Fibroblast of lung (primary cell): Measurements from ENCODE around the gene SPRED2. TPM values are rescaled to one million over a fixed set of nuclear protein-coding genes. Genes with fewer than 3 reads are reported as not detected.

Source experiments
- DNase-seq, 2 donors: peaks; one replicate each; pipeline versions ENCODE4 v3.0.0 to v3.0.0-alpha.2; 2010; ENCODE audit warnings: low read depth in 2 of 2
- H2AFZ ChIP-seq: 2 replicates; pipeline ENCODE4 v1.5.1; 2012; ENCODE audit warnings: low read length, control low read depth, inconsistent platforms
- H3K27ac ChIP-seq: 2 replicates; pipeline ENCODE4 v1.5.1; 2011; ENCODE audit warnings: low read length, control low read depth; ENCODE audit not compliant: insufficient read depth
- H3K27me3 ChIP-seq: 2 replicates; pipeline ENCODE4 v1.5.1; 2011; ENCODE audit warnings: mild to moderate bottlenecking, low read length; ENCODE audit not compliant: control insufficient read depth, insufficient read depth
- H3K36me3 ChIP-seq: 2 replicates; pipeline ENCODE4 v1.5.1; 2011; ENCODE audit warnings: low read length; ENCODE audit not compliant: control insufficient read depth, insufficient read depth
- H3K4me1 ChIP-seq: 2 replicates; pipeline ENCODE4 v1.5.1; 2011; ENCODE audit warnings: low read length; ENCODE audit not compliant: control insufficient read depth, insufficient read depth; ENCODE audit errors: extremely low read depth
- H3K4me2 ChIP-seq: 2 replicates; pipeline ENCODE4 v1.5.1; 2011; ENCODE audit warnings: low read length, control low read depth; ENCODE audit not compliant: insufficient read depth; ENCODE audit errors: extremely low read depth
- H3K4me3 ChIP-seq, 4 experiments: fragments of 200-600 bp in 1 of 4; sonication (generic) in 1 of 4; replicated peaks in 1 of 4; 2 replicates each; pipeline ENCODE4 v1.5.1; 2011 to 2016; ENCODE audit warnings: low read length in 4 of 4, low read depth in 3 of 4, mild to moderate bottlenecking in 3 of 4, control low read depth in 2 of 4, inconsistent platforms in 1 of 4, mixed read lengths in 1 of 4; ENCODE audit not compliant: insufficient read depth in 1 of 4; ENCODE audit errors: control extremely low read depth in 1 of 4
- H3K79me2 ChIP-seq: 2 replicates; pipeline ENCODE4 v1.5.1; 2012; ENCODE audit warnings: mild to moderate bottlenecking, low read length, inconsistent platforms; ENCODE audit not compliant: control insufficient read depth, insufficient read depth
- H3K9ac ChIP-seq: 2 replicates; pipeline ENCODE4 v1.5.1; 2011; ENCODE audit warnings: mild to moderate bottlenecking, low read length, control low read depth; ENCODE audit not compliant: insufficient read depth
- H3K9me3 ChIP-seq: 2 replicates; pipeline ENCODE4 v1.5.1; 2012; ENCODE audit warnings: low read depth, low read length; ENCODE audit not compliant: control insufficient read depth, insufficient read depth
- H4K20me1 ChIP-seq: 2 replicates; pipeline ENCODE4 v1.5.1; 2011; ENCODE audit warnings: low read length; ENCODE audit not compliant: control insufficient read depth, insufficient read depth; ENCODE audit errors: extremely low read depth
- CTCF ChIP-seq, 2 donors: IDR thresholded peaks in 1 of 2; conservative IDR thresholded peaks in 1 of 2; 1 replicate in 1 of 2; 2 replicates in 1 of 2; pipeline ENCODE4 v1.5.1; 2011 to 2012; ENCODE audit warnings: low read length in 2 of 2, control low read depth in 1 of 2, inconsistent platforms in 1 of 2, low read depth in 1 of 2, mild to moderate bottlenecking in 1 of 2
- EZH2 ChIP-seq: IDR thresholded peaks from 2 replicates; pipeline ENCODE4 v1.5.1; 2012; ENCODE audit warnings: low read length, control low read depth, mild to moderate bottlenecking; ENCODE audit errors: missing control alignments
- polyA plus RNA-seq, 2 donors: library from polyadenylated mRNA; depleted of rRNA in 1 of 2; stranded (reverse) in 1 of 2; unstranded in 1 of 2; fragments of >200 nt; gene quantifications; 2 replicates each; pipeline ENCODE4 v1.2.1, GENCODE V29; 2011 to 2012; ENCODE audit warnings: missing spikeins in 1 of 2
- total RNA-seq: library from RNA; depleted of rRNA; stranded (reverse); fragments of >200 nt; gene quantifications from 2 replicates; pipeline ENCODE4 v1.2.1, GENCODE V29; 2014

The SPRED2 gene
- total and polyA plus RNA-seq, 2 donors (not counting 1 experiment from before 2014, with no cell fraction given) = 9.4 to 26.1 TPM

DNA sequence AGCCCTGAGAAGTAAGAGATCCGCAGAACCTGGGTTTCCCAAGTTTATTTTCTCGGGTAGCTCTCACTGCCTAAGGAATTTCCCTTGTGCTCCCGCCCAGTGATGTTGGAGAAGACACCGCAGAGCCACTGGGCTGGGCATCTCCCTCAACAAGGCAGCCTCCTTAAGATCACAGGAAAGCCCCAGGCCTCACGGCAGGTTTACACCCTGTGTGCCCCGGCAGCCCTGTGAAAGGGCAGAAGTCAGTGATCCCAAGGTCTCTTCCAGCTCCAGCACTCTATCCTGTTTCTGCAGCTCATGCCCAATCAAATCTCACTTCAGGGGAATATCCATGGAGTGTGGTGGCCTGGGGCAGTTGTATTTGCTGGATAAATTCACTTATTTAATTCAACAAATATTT, 138.3 kb downstream of the SPRED2 start:
- Histone ChIP-seq H3K79me2 (no peaks in the 10 kb centered on the region), H3K9ac (no peak overlapping the region), H3K36me3 (no peaks in the 10 kb centered on the region), H3K27ac (no peak overlapping the region), H3K4me3 (no peak overlapping the region), H3K4me2 (no peak overlapping the region), H3K27me3 (no peaks in the 10 kb centered on the region), H2AFZ (no peak overlapping the region), H3K9me3 (no peaks in the 10 kb centered on the region), H4K20me1 (no peaks in the 10 kb centered on the region), H3K4me1 (peaks cover under 1% of the 10 kb centered on the region)
- TF ChIP-seq CTCF (conservative IDR thresholded peaks at IDR 0.05 in 1 of 2, IDR thresholded peaks at IDR 0.05 in 1 of 2; ENCODE audit: low read depth in 1 of 2, low read length in 2 of 2) = no peak
- TF ChIP-seq EZH2 = no peak
- no peak for DNase-seq

DNA sequence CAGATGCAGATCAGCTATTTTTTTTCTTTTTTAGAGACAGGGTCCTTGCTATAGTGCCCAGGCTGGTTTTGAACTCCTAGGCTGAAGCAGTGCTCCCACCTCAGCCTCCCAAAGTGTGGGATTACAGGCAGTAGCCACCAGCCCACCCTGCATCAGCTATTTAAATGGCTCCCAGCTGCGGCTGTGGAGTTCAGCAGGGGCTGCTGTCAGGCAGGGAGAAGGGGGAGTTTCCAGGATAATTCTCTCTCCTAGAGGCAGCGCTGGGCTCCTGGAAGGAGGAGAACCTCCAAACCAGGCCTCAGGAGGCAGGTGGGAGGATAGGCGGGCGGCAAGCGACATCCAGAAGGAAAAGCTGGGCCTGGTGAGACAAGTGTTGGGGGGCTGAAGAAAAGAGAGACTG, 139.0 kb downstream of the SPRED2 start:
- Histone ChIP-seq H4K20me1 (no peaks in the 10 kb centered on the region), H3K4me1 (no peaks in the 10 kb centered on the region), H3K27ac (no peak overlapping the region), H3K4me2 (no peak overlapping the region), H3K9me3 (no peaks in the 10 kb centered on the region), H3K27me3 (no peaks in the 10 kb centered on the region), H3K79me2 (no peaks in the 10 kb centered on the region), H3K36me3 (no peaks in the 10 kb centered on the region), H3K4me3 (no peak overlapping the region), H3K9ac (no peak overlapping the region), H2AFZ (no peak overlapping the region)
- TF ChIP-seq CTCF (conservative IDR thresholded peaks at IDR 0.05 in 1 of 2, IDR thresholded peaks at IDR 0.05 in 1 of 2; ENCODE audit: low read depth in 1 of 2, low read length in 2 of 2) = no peak
- TF ChIP-seq EZH2 = no peak
- no peak for DNase-seq

- Histone ChIP-seq H3K36me3 (no peaks in the 10 kb centered on the region), H3K27me3 (no peaks in the 10 kb centered on the region), H3K79me2 (no peaks in the 10 kb centered on the region), H3K27ac (no peak overlapping the region), H3K9ac (no peak overlapping the region), H3K4me2 (no peak overlapping the region), H4K20me1 (no peaks in the 10 kb centered on the region), H2AFZ (no peak overlapping the region), H3K4me1 (no peaks in the 10 kb centered on the region), H3K9me3 (no peaks in the 10 kb centered on the region), H3K4me3 (no peak overlapping the region)
- DNase-seq = no peak
- no peak for TF ChIP-seq CTCF (conservative IDR thresholded peaks at IDR 0.05 in 1 of 2, IDR thresholded peaks at IDR 0.05 in 1 of 2; ENCODE audit: low read depth in 1 of 2, low read length in 2 of 2)
- no peak for TF ChIP-seq EZH2
Observed at GRCh38 chr2:65292461-65293011, 139.9 kb downstream of the SPRED2 start.
